Ovary (tissue), 3 donors: Measurements from ENCODE around the gene MAG.

ENCODE experiments used
- EP300 ChIP-seq: sonication (generic); formaldehyde crosslinking; IDR thresholded peaks from one replicate; pipeline ENCODE4 v1.6.1; 2017; ENCODE audit warnings: antibody characterized with exemption
- POLR2A ChIP-seq: fragments of 450-650 bp; IDR thresholded peaks from one replicate; pipeline ENCODE4 v1.6.1; 2017; ENCODE audit warnings: antibody characterized with exemption, mild to moderate bottlenecking, moderate library complexity
- TF ChIP-seq, protein P1 (sequence below), 3 donors: fragments of 450-650 bp in 2 of 3; fragments of 200-600 bp in 1 of 3; IDR thresholded peaks; one replicate each; pipeline versions ENCODE4 v1.5.1 to v1.8.0; 2016 to 2022; ENCODE audit warnings: antibody characterized with exemption in 3 of 3, mild to moderate bottlenecking in 1 of 3
- donor health status: DM: no; HTN: no; CAD: no.

DNA sequence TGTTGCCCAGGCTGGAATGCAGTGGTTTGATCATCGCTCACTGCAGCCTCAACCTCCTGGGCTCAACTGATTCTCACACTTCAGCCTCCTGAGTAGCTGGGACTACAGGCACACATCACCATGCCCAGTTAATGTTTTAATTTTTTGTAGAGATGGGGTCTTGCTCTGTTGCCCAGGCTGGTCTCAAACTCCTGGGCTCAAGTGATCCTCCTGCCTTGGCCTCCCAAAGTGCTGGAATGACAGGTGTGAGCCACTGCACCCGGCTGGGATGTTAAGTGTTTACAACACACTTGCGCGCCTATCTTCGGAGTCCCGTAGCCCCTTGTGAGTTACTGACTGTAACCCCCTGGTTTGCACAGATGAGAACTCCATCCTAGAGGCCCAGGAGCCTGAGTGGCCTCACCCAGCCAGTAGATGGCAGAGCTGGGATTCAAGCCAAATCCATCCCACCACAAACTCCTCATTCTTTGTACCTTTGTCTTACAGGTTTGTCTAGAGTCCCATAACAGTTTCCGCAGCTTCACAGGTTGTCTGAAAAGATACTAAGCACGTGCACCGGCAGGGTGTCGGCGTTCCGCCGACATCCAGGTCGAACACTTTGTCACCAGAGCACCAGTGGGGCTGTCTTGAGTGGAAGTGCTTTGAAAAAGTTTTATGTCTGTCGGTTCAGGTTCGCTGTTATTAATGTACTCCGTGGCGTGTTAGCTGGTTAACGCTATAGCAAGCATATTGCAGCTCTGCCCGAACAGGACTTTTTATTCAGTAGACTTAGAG, 14.7 kb downstream of the MAG start:
- TF ChIP-seq, protein P1, sequence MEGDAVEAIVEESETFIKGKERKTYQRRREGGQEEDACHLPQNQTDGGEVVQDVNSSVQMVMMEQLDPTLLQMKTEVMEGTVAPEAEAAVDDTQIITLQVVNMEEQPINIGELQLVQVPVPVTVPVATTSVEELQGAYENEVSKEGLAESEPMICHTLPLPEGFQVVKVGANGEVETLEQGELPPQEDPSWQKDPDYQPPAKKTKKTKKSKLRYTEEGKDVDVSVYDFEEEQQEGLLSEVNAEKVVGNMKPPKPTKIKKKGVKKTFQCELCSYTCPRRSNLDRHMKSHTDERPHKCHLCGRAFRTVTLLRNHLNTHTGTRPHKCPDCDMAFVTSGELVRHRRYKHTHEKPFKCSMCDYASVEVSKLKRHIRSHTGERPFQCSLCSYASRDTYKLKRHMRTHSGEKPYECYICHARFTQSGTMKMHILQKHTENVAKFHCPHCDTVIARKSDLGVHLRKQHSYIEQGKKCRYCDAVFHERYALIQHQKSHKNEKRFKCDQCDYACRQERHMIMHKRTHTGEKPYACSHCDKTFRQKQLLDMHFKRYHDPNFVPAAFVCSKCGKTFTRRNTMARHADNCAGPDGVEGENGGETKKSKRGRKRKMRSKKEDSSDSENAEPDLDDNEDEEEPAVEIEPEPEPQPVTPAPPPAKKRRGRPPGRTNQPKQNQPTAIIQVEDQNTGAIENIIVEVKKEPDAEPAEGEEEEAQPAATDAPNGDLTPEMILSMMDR (IDR thresholded peaks at IDR 0.05) = no peak
- TF ChIP-seq POLR2A (no peak), EP300 (no peak)
